HEK293 (cell line): ENCODE measurements around the gene MLPH.

ENCODE experiments used
- CTCF ChIA-PET: fragments of 350-600 bp; formaldehyde crosslinking; extraction: SDS; loops from one replicate; lab custom pipeline; 2021; ENCODE audit warnings: antibody characterized with exemption; lab: Yijun Ruan, JAX
- POLR2A ChIA-PET: fragments of 300-600 bp; formaldehyde crosslinking; extraction: SDS; loops from one replicate; lab custom pipeline; 2020; ENCODE audit warnings: antibody characterized with exemption, inconsistent platforms; lab: Yijun Ruan, JAX
- H3K27ac ChIP-seq: fragments of 200-500 bp; sonication (Bioruptor generic); 2 replicates; pipeline ENCODE4 v1.5.1; 2014; ENCODE audit warnings: low read depth, low read length, control low read depth, inconsistent platforms; ENCODE audit errors: extremely low read depth
- H3K36me3 ChIP-seq, 2 experiments: fragments of 200-500 bp in 1 of 2; sonication (Bioruptor generic) in 1 of 2; 1 replicate in 1 of 2; 2 replicates in 1 of 2; pipeline ENCODE4 v1.5.1; 2014 to 2017; ENCODE audit warnings: inconsistent platforms in 2 of 2, low read length in 2 of 2; ENCODE audit not compliant: control insufficient read depth in 2 of 2, insufficient read depth in 1 of 2
- H3K4me1 ChIP-seq: fragments of 200-500 bp; sonication (Bioruptor generic); 2 replicates; pipeline ENCODE4 v1.5.1; 2014; ENCODE audit warnings: mild to moderate bottlenecking, low read length, inconsistent platforms; ENCODE audit not compliant: control insufficient read depth, insufficient read depth
- H3K4me3 ChIP-seq: 2 replicates; pipeline ENCODE4 v1.5.1; 2011; ENCODE audit warnings: low read depth, mild to moderate bottlenecking, control low read depth, low read length, moderate library complexity
- H3K9me3 ChIP-seq: fragments of 200-500 bp; sonication (Bioruptor generic); 2 replicates; pipeline ENCODE4 v1.5.1; 2014; ENCODE audit warnings: low read depth, low read length, inconsistent platforms; ENCODE audit not compliant: control insufficient read depth, insufficient read depth
- BCL11A ChIP-seq: fragments of 450-650 bp; formaldehyde crosslinking; IDR thresholded peaks from 2 replicates; pipeline ENCODE4 v1.5.1; 2016; ENCODE audit warnings: low read depth, missing biosample characterization, missing genetic modification characterization
- ZBTB20 ChIP-seq: fragments of 450-650 bp; formaldehyde crosslinking; IDR thresholded peaks from 2 replicates; pipeline ENCODE4 v1.5.1; 2016; ENCODE audit warnings: missing biosample characterization, missing genetic modification characterization
- ZNF132 ChIP-seq: fragments of 450-650 bp; formaldehyde crosslinking; IDR thresholded peaks from 2 replicates; pipeline ENCODE4 v1.5.1; 2017; ENCODE audit warnings: missing biosample characterization, missing genetic modification characterization, borderline replicate concordance
- ZNF157 ChIP-seq: fragments of 450-650 bp; formaldehyde crosslinking; IDR thresholded peaks from 2 replicates; pipeline ENCODE4 v1.5.1; 2016; ENCODE audit warnings: missing biosample characterization, missing genetic modification characterization
- ZNF335 ChIP-seq: fragments of 450-650 bp; formaldehyde crosslinking; conservative IDR thresholded peaks from 2 replicates; pipeline ENCODE4 v1.5.1; 2016; ENCODE audit warnings: missing biosample characterization, missing genetic modification characterization
- ZNF423 ChIP-seq: fragments of 450-650 bp; formaldehyde crosslinking; IDR thresholded peaks from 2 replicates; pipeline ENCODE4 v1.5.1; 2016; ENCODE audit warnings: missing biosample characterization, missing genetic modification characterization
- ZNF449 ChIP-seq: fragments of 450-650 bp; formaldehyde crosslinking; IDR thresholded peaks from 2 replicates; pipeline ENCODE4 v1.5.1; 2017; ENCODE audit warnings: missing biosample characterization, mild to moderate bottlenecking, missing genetic modification characterization, moderate library complexity
- ZNF580 ChIP-seq: fragments of 450-650 bp; formaldehyde crosslinking; IDR thresholded peaks from 2 replicates; pipeline ENCODE4 v1.5.1; 2016; ENCODE audit warnings: missing biosample characterization, missing genetic modification characterization
- ZNF654 ChIP-seq: fragments of 450-650 bp; formaldehyde crosslinking; IDR thresholded peaks from 2 replicates; pipeline ENCODE4 v1.5.1; 2016; ENCODE audit warnings: low read depth, missing biosample characterization, missing genetic modification characterization
- ZNF747 ChIP-seq: fragments of 450-650 bp; formaldehyde crosslinking; IDR thresholded peaks from 2 replicates; pipeline ENCODE4 v1.5.1; 2016; ENCODE audit warnings: missing biosample characterization, missing genetic modification characterization
- ZNF777 ChIP-seq: fragments of 450-650 bp; formaldehyde crosslinking; IDR thresholded peaks from 2 replicates; pipeline ENCODE4 v1.5.1; 2017; ENCODE audit warnings: missing biosample characterization, missing genetic modification characterization, borderline replicate concordance
- ZNF843 ChIP-seq: fragments of 450-650 bp; formaldehyde crosslinking; IDR thresholded peaks from 2 replicates; pipeline ENCODE4 v1.5.1; 2016; ENCODE audit warnings: missing biosample characterization, missing genetic modification characterization
- TF ChIP-seq, protein P1 (sequence below): fragments of 450-650 bp; formaldehyde crosslinking; IDR thresholded peaks from 2 replicates; pipeline ENCODE4 v1.5.1; 2016; ENCODE audit warnings: missing biosample characterization, missing genetic modification characterization
- TF ChIP-seq, protein P2 (sequence below): fragments of 450-650 bp; formaldehyde crosslinking; optimal IDR thresholded peaks from 2 replicates; pipeline ENCODE3; 2016; ENCODE audit warnings: missing biosample characterization, mild to moderate bottlenecking, missing genetic modification characterization
- TF ChIP-seq, protein P3 (sequence below): fragments of 450-650 bp; formaldehyde crosslinking; IDR thresholded peaks from 2 replicates; pipeline ENCODE4 v1.5.1; 2016; ENCODE audit warnings: missing biosample characterization, missing genetic modification characterization

MLPH gene

GRCh38 chr2:237474931-237475703, 11.9 kb upstream of the MLPH start (continued):
- TF ChIP-seq ZBTB20 (tag by site-specific recombination) (0 out of 2 replicates have a peak, but pooled peaks have one; percentile 16), BCL11A (tag by site-specific recombination) (no peak), ZNF747 (tag by site-specific recombination) (no peak), ZNF449 (tag by site-specific recombination) (0 out of 2 replicates have a peak, but pooled peaks have one; percentile 24)
- TF ChIP-seq, protein P1, sequence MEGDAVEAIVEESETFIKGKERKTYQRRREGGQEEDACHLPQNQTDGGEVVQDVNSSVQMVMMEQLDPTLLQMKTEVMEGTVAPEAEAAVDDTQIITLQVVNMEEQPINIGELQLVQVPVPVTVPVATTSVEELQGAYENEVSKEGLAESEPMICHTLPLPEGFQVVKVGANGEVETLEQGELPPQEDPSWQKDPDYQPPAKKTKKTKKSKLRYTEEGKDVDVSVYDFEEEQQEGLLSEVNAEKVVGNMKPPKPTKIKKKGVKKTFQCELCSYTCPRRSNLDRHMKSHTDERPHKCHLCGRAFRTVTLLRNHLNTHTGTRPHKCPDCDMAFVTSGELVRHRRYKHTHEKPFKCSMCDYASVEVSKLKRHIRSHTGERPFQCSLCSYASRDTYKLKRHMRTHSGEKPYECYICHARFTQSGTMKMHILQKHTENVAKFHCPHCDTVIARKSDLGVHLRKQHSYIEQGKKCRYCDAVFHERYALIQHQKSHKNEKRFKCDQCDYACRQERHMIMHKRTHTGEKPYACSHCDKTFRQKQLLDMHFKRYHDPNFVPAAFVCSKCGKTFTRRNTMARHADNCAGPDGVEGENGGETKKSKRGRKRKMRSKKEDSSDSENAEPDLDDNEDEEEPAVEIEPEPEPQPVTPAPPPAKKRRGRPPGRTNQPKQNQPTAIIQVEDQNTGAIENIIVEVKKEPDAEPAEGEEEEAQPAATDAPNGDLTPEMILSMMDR (tag by site-specific recombination): peak; percentile 81
- TF ChIP-seq, protein P2, sequence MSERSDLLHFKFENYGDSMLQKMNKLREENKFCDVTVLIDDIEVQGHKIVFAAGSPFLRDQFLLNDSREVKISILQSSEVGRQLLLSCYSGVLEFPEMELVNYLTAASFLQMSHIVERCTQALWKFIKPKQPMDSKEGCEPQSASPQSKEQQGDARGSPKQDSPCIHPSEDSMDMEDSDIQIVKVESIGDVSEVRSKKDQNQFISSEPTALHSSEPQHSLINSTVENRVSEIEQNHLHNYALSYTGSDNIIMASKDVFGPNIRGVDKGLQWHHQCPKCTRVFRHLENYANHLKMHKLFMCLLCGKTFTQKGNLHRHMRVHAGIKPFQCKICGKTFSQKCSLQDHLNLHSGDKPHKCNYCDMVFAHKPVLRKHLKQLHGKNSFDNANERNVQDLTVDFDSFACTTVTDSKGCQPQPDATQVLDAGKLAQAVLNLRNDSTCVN (tag by site-specific recombination): peak; percentile 60

- POLR2A ChIA-PET: interaction anchor here (0.5 to 1.1 kb wide), 6 partner anchors 24 to 360 kb away, joined by 3 to 6 read pairs (median 3); partner anchors contain the start of gene COL6A3
Observed at GRCh38 chr2:237475704-237476141, 11.3 kb upstream of the MLPH start.

GRCh38 chr2:237478095-237478494, 9.0 kb upstream of the MLPH start:
- TF ChIP-seq ZNF132 (tag by site-specific recombination) (no peak), ZNF157 (peak; percentile 95), ZNF843 (tag by site-specific recombination) (no peak), ZNF580 (tag by site-specific recombination) (no peak)
- no peaks in the 10 kb centered on the region for H3K4me1 ChIP-seq
- CTCF ChIA-PET: interaction anchor here (0.5 to 2.6 kb wide), 5 partner anchors 34 to 705 kb away, joined by 3 to 14 read pairs (median 4); no protein-coding TSS in a partner anchor

More at GRCh38 chr2:237475704-237476141, 11.3 kb upstream of the MLPH start:
- Histone ChIP-seq H3K4me1 (no peaks in the 10 kb centered on the region), H3K27ac (no peak overlapping the region), H3K36me3 (no peaks in the 10 kb centered on the region), H3K9me3 (no peaks in the 10 kb centered on the region), H3K4me3 (peak overlapping the region; percentile 65)
- CTCF ChIA-PET: interaction anchor here (0.6 to 1.9 kb wide), 17 partner anchors 10 to 773 kb away, joined by 3 to 16 read pairs (median 3); no protein-coding TSS in a partner anchor
- TF ChIP-seq ZNF654 (tag by site-specific recombination): 0 out of 2 replicates have a peak, but pooled peaks have one; percentile 1
- TF ChIP-seq ZNF423 (tag by site-specific recombination): no peak
- TF ChIP-seq ZNF777: 0 out of 2 replicates have a peak, but pooled peaks have one; percentile 27
- TF ChIP-seq, protein P3, sequence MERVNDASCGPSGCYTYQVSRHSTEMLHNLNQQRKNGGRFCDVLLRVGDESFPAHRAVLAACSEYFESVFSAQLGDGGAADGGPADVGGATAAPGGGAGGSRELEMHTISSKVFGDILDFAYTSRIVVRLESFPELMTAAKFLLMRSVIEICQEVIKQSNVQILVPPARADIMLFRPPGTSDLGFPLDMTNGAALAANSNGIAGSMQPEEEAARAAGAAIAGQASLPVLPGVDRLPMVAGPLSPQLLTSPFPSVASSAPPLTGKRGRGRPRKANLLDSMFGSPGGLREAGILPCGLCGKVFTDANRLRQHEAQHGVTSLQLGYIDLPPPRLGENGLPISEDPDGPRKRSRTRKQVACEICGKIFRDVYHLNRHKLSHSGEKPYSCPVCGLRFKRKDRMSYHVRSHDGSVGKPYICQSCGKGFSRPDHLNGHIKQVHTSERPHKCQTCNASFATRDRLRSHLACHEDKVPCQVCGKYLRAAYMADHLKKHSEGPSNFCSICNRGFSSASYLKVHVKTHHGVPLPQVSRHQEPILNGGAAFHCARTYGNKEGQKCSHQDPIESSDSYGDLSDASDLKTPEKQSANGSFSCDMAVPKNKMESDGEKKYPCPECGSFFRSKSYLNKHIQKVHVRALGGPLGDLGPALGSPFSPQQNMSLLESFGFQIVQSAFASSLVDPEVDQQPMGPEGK: peak; percentile 4; the same call in 1 of the 2 replicates
- TF ChIP-seq ZNF335 (tag by site-specific recombination): peak; percentile 97

More at GRCh38 chr2:237478095-237478494, 9.0 kb upstream of the MLPH start:
- Histone ChIP-seq H3K36me3 (no peaks in the 10 kb centered on the region), H3K9me3 (no peaks in the 10 kb centered on the region), H3K4me3 (no peak overlapping the region), H3K27ac (no peak overlapping the region)
- POLR2A ChIA-PET: no interaction called here
